Esophagus (tissue), 2 donors: ENCODE results near the gene AK4. TPM values are rescaled to one million over a fixed set of nuclear protein-coding genes. Genes with fewer than 3 reads are reported as not detected.
A peak's percentile ranks its signal among the peaks of the same experiment; 100 is the strongest.
"Not testable (repeated sequence)": the region's sequence is repeated elsewhere in the genome, so short reads cannot be mapped to it uniquely, and the experiment has no call there.

ENCODE experiments used
- H3K27ac ChIP-seq, 2 donors: one replicate each; pipeline ENCODE4 v1.5.1; 2013; ENCODE audit warnings: low read depth in 2 of 2, mild to moderate bottlenecking in 2 of 2, inconsistent platforms in 1 of 2, low read length in 1 of 2, moderate library complexity in 1 of 2
- H3K27me3 ChIP-seq, 2 donors: one replicate each; pipeline ENCODE4 v1.6.1; 2013; ENCODE audit warnings: low read length in 2 of 2, control low read depth in 1 of 2, mild to moderate bottlenecking in 1 of 2; ENCODE audit not compliant: insufficient read depth in 2 of 2, control insufficient read depth in 1 of 2
- H3K36me3 ChIP-seq, 2 donors: one replicate each; pipeline ENCODE4 v1.6.1; 2013; ENCODE audit warnings: low read length in 1 of 2; ENCODE audit not compliant: control insufficient read depth in 2 of 2, insufficient read depth in 2 of 2
- H3K4me1 ChIP-seq, 2 donors: one replicate each; pipeline ENCODE4 v1.6.1; 2013; ENCODE audit warnings: low read length in 1 of 2; ENCODE audit not compliant: control insufficient read depth in 2 of 2, insufficient read depth in 2 of 2
- H3K4me3 ChIP-seq, 2 donors: one replicate each; pipeline ENCODE4 v1.5.1; 2013; ENCODE audit warnings: low read length in 2 of 2, mild to moderate bottlenecking in 2 of 2, low read depth in 1 of 2, moderate library complexity in 1 of 2
- H3K9me3 ChIP-seq, 2 donors: one replicate each; pipeline ENCODE4 v1.6.1; 2013; ENCODE audit warnings: mild to moderate bottlenecking in 2 of 2, low read depth in 1 of 2, low read length in 1 of 2, moderate library complexity in 1 of 2; ENCODE audit not compliant: control insufficient read depth in 2 of 2, insufficient read depth in 1 of 2
- WGBS, 2 donors: extraction: QIAGEN DNeasy Blood & Tissue Kit; methylation state at CpG; one replicate each; pipeline ENCODE4 v1.1.7; 2013; 5-methylcytosine and 5-hydroxymethylcytosine counted together
- polyA plus RNA-seq, 2 donors: library from polyadenylated mRNA; stranded (reverse); fragments of 200-250 nt; gene quantifications; one replicate each; pipeline ENCODE4 v1.2.3, GENCODE V29; 2013
- donor health status: healthy with polysubstance abuse.
- donor health status: Bipolar disorder and iron deficiency.

Gene AK4
- polyA plus RNA-seq, 2 donors: 10.8 to 24.0 TPM

- not testable (repeated sequence) for H3K27ac ChIP-seq, H3K36me3 ChIP-seq, H3K4me1 ChIP-seq, H3K9me3 ChIP-seq, H3K4me3 ChIP-seq, H3K27me3 ChIP-seq
- WGBS, 2 donors: 93 to 97% methylated on average over 4 of the region's 4 CpGs
Measured at GRCh38 chr1:65129104-65129503, 18.9 kb upstream of the AK4 start.

DNA sequence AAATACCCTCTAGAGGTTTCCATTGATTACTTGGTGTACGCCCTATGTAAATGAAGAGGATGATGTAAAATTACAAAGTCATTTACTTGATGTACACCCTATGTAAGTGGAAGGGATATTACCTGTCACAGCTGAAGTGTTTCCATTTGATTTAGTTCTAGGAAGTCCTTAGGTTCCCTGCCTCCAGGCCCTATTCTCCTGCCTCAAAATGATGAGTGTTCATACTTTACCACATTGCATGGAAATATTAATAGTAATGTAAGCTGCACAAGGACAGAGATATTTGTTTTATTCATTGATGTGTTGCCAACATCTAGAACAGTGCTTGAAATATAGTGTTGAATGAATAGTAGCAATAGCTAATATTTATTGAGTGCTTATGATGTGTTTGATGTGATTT lies 9.5 kb upstream of the AK4 start:
- no peak overlapping the region for H3K27ac ChIP-seq
- H3K9me3 ChIP-seq: no peaks in the 10 kb centered on the region
- H3K4me1 ChIP-seq: no peaks in the 10 kb centered on the region
- WGBS, 2 donors: 87 to 94% methylated on average over 1 of the region's 1 CpG
- H3K36me3 ChIP-seq: no peaks in the 10 kb centered on the region
- H3K27me3 ChIP-seq: no peaks in the 10 kb centered on the region
- H3K4me3 ChIP-seq: no peak overlapping the region

GRCh38 chr1:65139793-65140192 lies 8.2 kb upstream of the AK4 start:
- not testable (repeated sequence) for H3K27ac ChIP-seq, H3K27me3 ChIP-seq, H3K9me3 ChIP-seq, H3K4me1 ChIP-seq, H3K36me3 ChIP-seq, H3K4me3 ChIP-seq
- 79 to 84% methylated on average over 2 to 3 of the region's 3 CpGs for WGBS, 2 donors

DNA sequence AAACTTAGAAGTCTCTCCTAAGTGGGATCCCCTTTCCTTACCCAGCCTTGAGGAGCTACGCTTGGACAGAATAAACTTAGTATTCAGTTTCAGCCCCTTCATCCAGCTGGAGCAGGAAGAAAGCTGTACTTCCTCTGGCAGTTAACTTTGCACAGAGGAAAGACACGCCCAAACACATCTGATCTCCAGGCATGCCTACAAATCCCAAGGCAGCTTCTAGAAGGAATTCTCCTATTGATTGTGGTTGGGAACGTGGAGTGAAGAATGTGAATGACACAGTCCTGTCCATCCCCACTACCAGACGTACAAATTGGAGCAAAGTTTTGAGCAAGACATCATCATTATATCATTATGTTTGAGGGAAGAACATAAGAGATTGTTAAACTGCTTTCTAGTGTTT lies 6.6 kb upstream of the AK4 start:
- Histone ChIP-seq H3K4me3 (no peak overlapping the region), H3K9me3 (no peaks in the 10 kb centered on the region), H3K4me1 (no peaks in the 10 kb centered on the region), H3K36me3 (no peaks in the 10 kb centered on the region), H3K27me3 (no peaks in the 10 kb centered on the region), H3K27ac (no peak overlapping the region)
- 21 to 39% methylated on average over 4 of the region's 4 CpGs for WGBS, 2 donors

DNA sequence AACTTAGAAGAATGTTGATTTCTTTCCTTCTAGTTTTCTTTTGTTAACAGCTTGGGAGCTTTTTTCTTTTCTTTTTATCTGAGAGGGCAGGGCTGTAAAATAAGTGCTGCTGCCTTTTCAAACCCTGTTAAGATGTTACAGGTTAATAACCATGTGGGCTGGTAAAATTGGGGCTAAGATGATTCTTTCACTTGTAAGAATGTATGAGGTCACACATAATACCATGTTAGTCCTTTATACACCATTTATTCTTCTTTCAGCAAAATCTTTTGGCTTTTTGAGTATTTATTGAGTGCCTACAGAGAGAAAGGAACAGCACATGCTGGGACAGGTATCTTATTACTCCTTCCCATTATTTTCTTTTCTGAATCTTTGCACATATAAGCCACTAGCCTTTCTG lies 6.1 kb upstream of the AK4 start:
- no peaks in the 10 kb centered on the region for H3K9me3 ChIP-seq
- H3K27ac ChIP-seq: no peak overlapping the region
- no peaks in the 10 kb centered on the region for H3K27me3 ChIP-seq
- no peaks in the 10 kb centered on the region for H3K4me1 ChIP-seq
- no peaks in the 10 kb centered on the region for H3K36me3 ChIP-seq
- no peak overlapping the region for H3K4me3 ChIP-seq

GRCh38 chr1:65143112-65143658 lies 4.8 kb upstream of the AK4 start:
- WGBS, 2 donors: 87 to 91% methylated on average over 6 of the region's 6 CpGs
- not testable (repeated sequence) for H3K4me3 ChIP-seq, H3K4me1 ChIP-seq, H3K36me3 ChIP-seq, H3K27me3 ChIP-seq, H3K27ac ChIP-seq, H3K9me3 ChIP-seq

DNA sequence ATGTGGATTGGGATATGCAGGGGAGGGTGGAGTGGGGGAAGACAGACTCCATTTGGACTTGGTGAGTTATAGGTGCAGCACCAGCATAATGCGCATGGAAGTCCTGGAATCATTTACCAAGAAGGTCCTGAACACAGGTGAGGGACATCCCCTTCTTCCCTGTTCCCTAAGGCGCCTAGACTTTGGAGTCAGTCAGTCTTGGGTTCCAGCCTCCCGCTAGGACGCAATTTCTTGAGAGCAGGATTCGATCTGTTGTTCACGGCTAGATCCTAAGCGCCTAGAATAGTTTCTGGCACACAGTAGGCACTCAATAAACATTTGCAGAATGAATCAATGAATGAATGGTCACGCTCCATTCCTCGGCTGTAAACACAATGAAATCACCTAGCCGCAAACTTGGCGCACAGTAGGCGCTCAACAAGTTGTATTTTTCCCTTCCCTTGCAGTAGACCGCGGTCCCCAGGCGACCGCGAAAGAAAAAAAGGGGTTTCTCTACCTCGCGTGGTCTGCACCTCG lies 1.0 kb upstream of the AK4 start:
- Histone ChIP-seq H3K36me3 (no peaks in the 10 kb centered on the region), H3K4me1 (peaks cover 0 to 2% of the 10 kb centered on the region in 2 donors), H3K27me3 (no peaks in the 10 kb centered on the region), H3K9me3 (no peaks in the 10 kb centered on the region), H3K27ac (peak overlapping the region in 1 of 2 donors; percentile 83), H3K4me3 (peak overlapping the region; percentile 64 to 74)
- 14 to 15% methylated on average over 19 to 20 of the region's 20 CpGs for WGBS, 2 donors

DNA sequence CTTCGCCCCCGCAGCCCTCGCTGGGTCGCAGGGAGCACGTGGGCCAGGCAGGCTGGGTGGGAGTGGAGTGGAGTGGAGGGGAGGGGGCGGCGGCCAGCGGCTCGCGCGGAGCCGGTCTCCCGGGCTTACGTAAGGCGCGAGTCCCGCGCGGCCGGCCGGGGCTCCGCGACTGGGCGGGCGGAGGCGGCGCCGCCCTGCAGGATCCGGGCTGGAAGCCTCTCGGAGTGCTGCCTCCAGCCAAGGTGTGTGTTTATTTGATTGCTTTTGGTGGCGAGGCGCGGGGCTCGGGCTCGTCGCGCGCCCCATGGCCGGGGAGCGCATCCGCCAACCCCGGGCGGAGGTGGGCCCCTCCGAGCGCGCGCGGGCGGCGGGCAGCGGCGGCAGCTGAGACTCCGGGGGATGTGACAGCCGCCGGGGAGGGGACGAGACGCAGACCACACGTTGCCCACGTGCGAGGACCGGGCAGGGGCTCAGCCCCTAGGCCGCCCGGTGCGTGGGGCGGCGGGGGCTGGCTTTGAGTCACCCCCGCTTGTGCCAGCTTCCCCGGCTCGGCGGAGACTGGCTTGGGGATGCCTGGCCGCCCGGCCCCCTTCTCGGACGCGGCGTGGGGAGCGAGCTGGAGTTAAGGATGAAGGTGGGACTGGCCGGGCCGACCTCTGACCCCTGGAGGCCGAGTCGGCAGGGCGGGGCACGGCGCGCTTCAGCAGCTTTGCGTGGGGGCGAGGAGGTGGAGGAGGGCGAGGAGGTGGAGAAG lies 402 bp upstream of the AK4 start:
- peak overlapping the region; percentile 64 to 74 for H3K4me3 ChIP-seq
- H3K27me3 ChIP-seq: no peaks in the 10 kb centered on the region
- H3K9me3 ChIP-seq: no peaks in the 10 kb centered on the region
- WGBS, 2 donors: 0% methylated on average over 60 to 88 of the region's 88 CpGs
- peaks cover 0 to 2% of the 10 kb centered on the region in 2 donors for H3K4me1 ChIP-seq
- no peaks in the 10 kb centered on the region for H3K36me3 ChIP-seq
- H3K27ac ChIP-seq: peak overlapping the region; percentile 49 to 83

- Histone ChIP-seq H3K27me3 (no peaks in the 10 kb centered on the region), H3K9me3 (no peaks in the 10 kb centered on the region), H3K27ac (peak overlapping the region; percentile 79 to 83), H3K36me3 (no peaks in the 10 kb centered on the region), H3K4me3 (peak overlapping the region; percentile 64 to 74), H3K4me1 (peaks cover under 1 to 2% of the 10 kb centered on the region in 2 donors)
- WGBS, 2 donors: 1% methylated on average over 53 to 73 of the region's 73 CpGs
Measured at GRCh38 chr1:65148548-65149350, 746 bp downstream of the AK4 start.
